Left lung (tissue), 10 donors: ENCODE measurements around the gene KRT12. TPM values are rescaled to one million over a fixed set of nuclear protein-coding genes. Genes with fewer than 3 reads are reported as not detected.

Experiments
- ATAC-seq: fragments of 200-7000 bp; cut with Tn5 transposase; one replicate; pipeline ENCODE4 v1.9.1; 2020; ENCODE audit warnings: moderate library complexity
- DNase-seq, 4 donors: peaks; one replicate each; pipeline ENCODE4 v3.0.0-alpha.2; 2013 to 2020
- H3K27ac ChIP-seq, 2 donors: fragments of 200-600 bp; sonication (generic) in 1 of 2; one replicate each; pipeline versions ENCODE4 v1.5.0 to v1.8.0; 2020 to 2021
- H3K27me3 ChIP-seq, 2 donors: fragments of 200-600 bp; sonication (generic) in 1 of 2; one replicate each; pipeline versions ENCODE4 v1.5.0 to v1.8.0; 2020 to 2021
- H3K36me3 ChIP-seq, 2 donors: fragments of 200-600 bp; sonication (generic) in 1 of 2; one replicate each; pipeline versions ENCODE4 v1.5.0 to v1.8.0; 2020 to 2021
- H3K4me1 ChIP-seq, 2 donors: fragments of 200-600 bp; one replicate each; pipeline ENCODE4 v1.8.0; 2021
- H3K4me3 ChIP-seq, 2 donors: fragments of 200-600 bp; sonication (generic) in 1 of 2; one replicate each; pipeline versions ENCODE4 v1.5.0 to v1.8.0; 2020 to 2021; ENCODE audit warnings: mild to moderate bottlenecking in 1 of 2
- H3K9me3 ChIP-seq, 2 donors: fragments of 200-600 bp; sonication (generic) in 1 of 2; one replicate each; pipeline versions ENCODE4 v1.5.0 to v1.8.0; 2020 to 2021
- CTCF ChIP-seq, 2 donors: fragments of 200-600 bp; sonication (generic) in 1 of 2; IDR thresholded peaks; one replicate each; pipeline versions ENCODE4 v1.5.0 to v1.8.0; 2021; ENCODE audit warnings: antibody characterized with exemption in 2 of 2
- intact Hi-C, 2 donors: fragments of 100-400 bp; cut with DNase I; formaldehyde crosslinking; loops; one replicate each; pipeline versions ENCODE4 v1.11.2 to v1.14.2; 2022
- polyA plus RNA-seq, 6 donors: library from polyadenylated mRNA; unstranded; fragments of 120-200 nt; gene quantifications; one replicate each; pipeline ENCODE4 v1.2.1, GENCODE V29; 2013; ENCODE audit not compliant: insufficient read length in 6 of 6
- total RNA-seq, 2 donors: library from RNA; stranded (reverse); fragmentation: NEBNext Ultra II Directional; extraction: Animal tissue kit (Norgen Biotek cat#: 25700); gene quantifications; one replicate each; pipeline ENCODE4 v1.2.1, GENCODE V29; 2021
- donor health status: DM: no; HTN: yes; CAD: no.
- donor health status: DM: no; HTN: no; CAD: no.

Gene KRT12
- total and polyA plus RNA-seq, 8 donors: 0.10 to 0.26 (median 0.21) TPM; not detected in 5

GRCh38 chr17:40896916-40897455 is 30.0 kb upstream of the KRT12 start:
- Histone ChIP-seq H3K27me3 (peaks cover 0 to 12% of the 10 kb centered on the region in 2 donors), H3K9me3 (no peaks in the 10 kb centered on the region), H3K4me1 (no peaks in the 10 kb centered on the region), H3K36me3 (no peaks in the 10 kb centered on the region), H3K4me3 (no peak overlapping the region), H3K27ac (no peak overlapping the region)
- ATAC-seq (no peak), DNase-seq (no peak)
- no peak for TF ChIP-seq CTCF (IDR thresholded peaks at IDR 0.05)
- intact Hi-C loops: no loop called here

- no peak for ATAC-seq
- TF ChIP-seq CTCF (IDR thresholded peaks at IDR 0.05): no peak
- Histone ChIP-seq H3K27me3 (peaks cover 0 to 19% of the 10 kb centered on the region in 2 donors), H3K9me3 (no peaks in the 10 kb centered on the region), H3K4me1 (no peaks in the 10 kb centered on the region), H3K4me3 (no peak overlapping the region), H3K27ac (no peak overlapping the region), H3K36me3 (no peaks in the 10 kb centered on the region)
- no peak for DNase-seq
- intact Hi-C loops: no loop called here
Measured at GRCh38 chr17:40895106-40895730, 28.2 kb upstream of the KRT12 start.

GRCh38 chr17:40888196-40888720 is 21.2 kb upstream of the KRT12 start:
- no peaks in the 10 kb centered on the region for H3K9me3 ChIP-seq
- H3K36me3 ChIP-seq: no peaks in the 10 kb centered on the region
- TF ChIP-seq CTCF (IDR thresholded peaks at IDR 0.05): no peak
- H3K27me3 ChIP-seq: peaks cover 0 to 62% of the 10 kb centered on the region in 2 donors
- H3K27ac ChIP-seq: no peak overlapping the region
- ATAC-seq (peak; percentile 75), DNase-seq (no peak)
- no peak overlapping the region for H3K4me3 ChIP-seq
- intact Hi-C loops: no loop called here
- no peaks in the 10 kb centered on the region for H3K4me1 ChIP-seq

- ATAC-seq (no peak), DNase-seq (no peak)
- Histone ChIP-seq H3K36me3 (no peaks in the 10 kb centered on the region), H3K4me1 (no peaks in the 10 kb centered on the region), H3K27me3 (peaks cover 0 to 53% of the 10 kb centered on the region in 2 donors), H3K9me3 (no peaks in the 10 kb centered on the region), H3K4me3 (no peak overlapping the region), H3K27ac (no peak overlapping the region)
- intact Hi-C loops: no loop called here
- TF ChIP-seq CTCF (IDR thresholded peaks at IDR 0.05): no peak
Measured at GRCh38 chr17:40886090-40886489, 19.1 kb upstream of the KRT12 start.

GRCh38 chr17:40884708-40885512 is 17.9 kb upstream of the KRT12 start, which contains the start of gene KRT20:
Gene KRT20, minus strand, starts transcription at chr17:40885242. Its CDS starts 57 bp downstream, at chr17:40885185.
- Histone ChIP-seq H3K27me3 (peaks cover 0 to 46% of the 10 kb centered on the region in 2 donors), H3K4me3 (no peak within 1 kb of the TSS), H3K36me3 (no peaks in the 10 kb centered on the region), H3K4me1 (no peaks in the 10 kb centered on the region), H3K9me3 (no peaks in the 10 kb centered on the region), H3K27ac (no peak within 1 kb of the TSS)
- DNase-seq (no peak), ATAC-seq (no peak)
- intact Hi-C loops: no loop called here
- no peak for TF ChIP-seq CTCF (IDR thresholded peaks at IDR 0.05)
